Stimulated activated CD8-positive, alpha-beta memory T cell treated with anti-CD3 and anti-CD28 coated beads, Interleukin-7, amount 100 ng/mL, for 4 hours (primary cell): ENCODE measurements around the gene COL5A1.

ENCODE experiments used
- DNase-seq, 2 donors: peaks; one replicate each; pipeline ENCODE4 v3.0.0-alpha.2; 2020; ENCODE audit warnings: low read depth in 2 of 2

The COL5A1 gene

GRCh38 chr9:134787601-134788531 lies 146.3 kb downstream of the COL5A1 start:
- no peak for DNase-seq

GRCh38 chr9:134789168-134789567 lies 147.6 kb downstream of the COL5A1 start:
- DNase-seq: no peak

GRCh38 chr9:134791009-134791408 lies 149.4 kb downstream of the COL5A1 start:
- DNase-seq: no peak

GRCh38 chr9:134792627-134793026 lies 151.0 kb downstream of the COL5A1 start:
- DNase-seq: no peak

- no peak for DNase-seq
These were observed 151.9 kb downstream of the COL5A1 start for GRCh38 chr9:134793288-134794188.

GRCh38 chr9:134794663-134795370 lies 153.2 kb downstream of the COL5A1 start:
- no peak for DNase-seq

GRCh38 chr9:134795446-134795845 lies 153.8 kb downstream of the COL5A1 start:
- DNase-seq: no peak

GRCh38 chr9:134796882-134797281 lies 155.3 kb downstream of the COL5A1 start:
- no peak for DNase-seq

- no peak for DNase-seq
These were observed 159.3 kb downstream of the COL5A1 start for GRCh38 chr9:134800791-134801339.

GRCh38 chr9:134802216-134802795 lies 160.7 kb downstream of the COL5A1 start:
- DNase-seq: no peak

GRCh38 chr9:134804871-134805270 lies 163.3 kb downstream of the COL5A1 start:
- no peak for DNase-seq

- DNase-seq: no peak
These were observed 166.3 kb downstream of the COL5A1 start for GRCh38 chr9:134807716-134808446.

- DNase-seq: no peak
These were observed 166.8 kb downstream of the COL5A1 start for GRCh38 chr9:134808447-134808792.

- DNase-seq: no peak
These were observed 167.7 kb downstream of the COL5A1 start for GRCh38 chr9:134809292-134809691.

- no peak for DNase-seq
These were observed 168.2 kb downstream of the COL5A1 start for GRCh38 chr9:134809826-134810225.

- no peak for DNase-seq
These were observed 169.6 kb downstream of the COL5A1 start for GRCh38 chr9:134811079-134811672.

GRCh38 chr9:134811673-134812342 lies 170.2 kb downstream of the COL5A1 start:
- no peak for DNase-seq

GRCh38 chr9:134812343-134812673 lies 170.7 kb downstream of the COL5A1 start:
- DNase-seq: no peak

- no peak for DNase-seq
These were observed 172.2 kb downstream of the COL5A1 start for GRCh38 chr9:134813841-134814240.
